Esophagus muscularis mucosa (tissue), 4 donors: Measurements from ENCODE around the gene LY9. TPM values are rescaled to one million over a fixed set of nuclear protein-coding genes. Genes with fewer than 3 reads are reported as not detected.

Source experiments
- DNase-seq: peaks from one replicate; pipeline ENCODE4 v3.0.0-alpha.2; 2017; ENCODE audit errors: extremely low spot score
- H3K27ac ChIP-seq, 4 donors: fragments of 200-600 bp; sonication (generic); replicated peaks in 1 of 4; 1 replicate in 3 of 4; 2 replicates in 1 of 4; pipeline ENCODE4 v1.5.1; 2016 to 2019; ENCODE audit warnings: mild to moderate bottlenecking in 1 of 4
- H3K27me3 ChIP-seq, 4 donors: fragments of 200-600 bp; sonication (generic); one replicate each; pipeline versions ENCODE4 v1.5.1 to v1.6.0; 2016 to 2019
- H3K36me3 ChIP-seq, 4 donors: fragments of 200-600 bp; sonication (generic); one replicate each; pipeline ENCODE4 v1.5.1; 2016 to 2019
- H3K4me1 ChIP-seq, 4 donors: fragments of 200-600 bp; sonication (generic); one replicate each; pipeline ENCODE4 v1.5.1; 2016 to 2019
- H3K4me3 ChIP-seq, 4 donors: fragments of 200-600 bp; sonication (generic); 1 replicate in 2 of 4; 2 replicates in 2 of 4; pipeline ENCODE4 v1.5.1; 2016 to 2019; ENCODE audit warnings: mild to moderate bottlenecking in 4 of 4, moderate library complexity in 1 of 4
- H3K9me3 ChIP-seq, 4 donors: fragments of 200-600 bp; sonication (generic); 1 replicate in 3 of 4; 2 replicates in 1 of 4; pipeline ENCODE4 v1.5.1; 2016 to 2019
- EP300 ChIP-seq: sonication (generic); formaldehyde crosslinking; IDR thresholded peaks from one replicate; pipeline ENCODE4 v1.6.1; 2017; ENCODE audit warnings: antibody characterized with exemption
- POLR2A ChIP-seq: fragments of 450-650 bp; IDR thresholded peaks from one replicate; pipeline ENCODE4 v1.6.1; 2017; ENCODE audit warnings: antibody characterized with exemption, moderate library complexity, mild to moderate bottlenecking, low read depth
- POLR2AphosphoS5 ChIP-seq, 2 donors: sonication (generic); formaldehyde crosslinking; IDR thresholded peaks; one replicate each; pipeline ENCODE4 v1.6.1; 2017; ENCODE audit warnings: antibody characterized with exemption in 2 of 2
- WGBS: methylation state at CpG from one replicate; pipeline ENCODE4 v1.1.5; 2018; 5-methylcytosine and 5-hydroxymethylcytosine counted together
- intact Hi-C: fragments of 100-400 bp; cut with DNase I; formaldehyde crosslinking; loops from one replicate; pipeline ENCODE4 v1.15.1; 2023
- total RNA-seq, 4 donors: library from RNA; depleted of rRNA; stranded (reverse); fragments of >200 nt; gene quantifications; one replicate each; pipeline versions ENCODE4 v1.1.0 to v1.2.1, GENCODE V29; 2016
- TF ChIP-seq, protein P1 (sequence below), 3 experiments: fragments of 200-600 bp in 2 of 3; fragments of 450-650 bp in 1 of 3; sonication (generic) in 2 of 3; IDR thresholded peaks; one replicate each; pipeline ENCODE4 v1.5.1; 2017 to 2019; ENCODE audit warnings: antibody characterized with exemption in 3 of 3, mild to moderate bottlenecking in 2 of 3, moderate library complexity in 1 of 3

LY9 gene
- total RNA-seq, 4 donors from 2014 or later: 0.26 to 0.66 TPM; not detected in 2

DNA sequence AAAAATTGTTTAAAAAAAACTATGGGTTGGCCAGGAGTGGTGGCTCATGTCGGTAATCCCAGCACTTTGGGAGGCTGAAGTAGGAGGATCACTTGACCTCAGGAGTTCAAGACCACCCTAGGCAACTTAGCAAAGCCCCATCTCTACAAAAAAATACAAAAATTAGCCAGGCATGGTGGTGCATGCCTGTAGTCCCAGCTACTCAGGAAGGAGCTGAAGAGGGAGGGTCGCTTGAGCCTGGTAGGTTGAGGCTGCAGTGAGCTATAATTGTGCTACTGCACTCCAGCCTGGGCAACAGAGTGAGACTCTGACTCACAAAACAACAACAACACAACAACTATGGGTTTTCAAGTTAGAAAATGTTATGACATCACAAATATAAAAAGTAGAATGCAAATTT, 40.5 kb upstream of the LY9 start:
- intact Hi-C loops: no loop called here
- H3K4me1 ChIP-seq: no peaks in the 10 kb centered on the region

DNA sequence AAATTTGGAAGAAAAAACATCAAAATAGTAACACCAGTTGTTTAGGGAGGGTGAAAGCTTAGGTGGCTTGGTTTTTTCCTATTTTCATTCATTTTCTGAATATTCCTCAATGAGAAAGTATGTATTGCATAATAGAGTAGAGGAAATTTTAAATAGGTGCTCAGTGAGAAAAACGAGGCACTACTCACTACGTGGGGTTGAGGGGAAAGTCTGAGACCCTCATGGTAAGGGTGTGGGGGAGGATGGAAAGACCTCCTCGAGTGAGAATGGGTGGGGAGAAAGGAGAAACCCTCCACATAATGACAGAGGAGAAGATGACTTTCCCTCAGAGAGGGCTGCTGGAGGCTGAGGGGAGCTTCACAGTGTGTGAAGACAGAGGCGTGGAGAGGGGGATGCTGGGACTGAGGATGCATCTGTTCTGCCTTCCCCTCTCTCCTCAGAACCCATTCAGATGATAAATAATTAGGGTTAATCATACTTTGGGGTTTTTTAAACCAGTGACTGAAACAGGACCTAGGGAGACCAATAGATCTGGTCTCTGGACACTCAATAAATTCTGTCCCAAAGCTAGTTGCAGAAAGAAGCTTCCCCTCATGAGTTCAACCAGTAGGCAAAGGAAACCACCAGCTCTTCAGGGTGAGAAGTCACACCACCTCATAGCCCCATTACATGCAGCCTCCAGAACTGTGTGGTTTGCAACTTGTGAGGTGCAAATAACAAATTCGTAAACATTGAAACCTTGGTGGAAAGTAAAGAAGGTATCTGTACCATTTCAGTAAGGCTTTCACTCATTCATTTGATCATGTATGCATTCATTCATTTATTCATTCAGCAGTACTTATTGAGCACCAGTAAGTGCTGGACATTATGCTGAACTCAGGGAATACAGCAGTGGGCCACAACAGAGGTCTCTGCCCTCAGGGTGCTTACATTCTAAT, 39.8 kb upstream of the LY9 start:
- no peak for TF ChIP-seq POLR2A
- intact Hi-C loops: no loop called here
- 66% methylated on average over 5 of the region's 5 CpGs for WGBS
- Histone ChIP-seq H3K36me3 (no peaks in the 10 kb centered on the region), H3K27ac (no peak overlapping the region), H3K4me3 (no peak overlapping the region), H3K9me3 (no peaks in the 10 kb centered on the region), H3K27me3 (peaks cover 0 to 6% (median 0%) of the 10 kb centered on the region in 4 donors), H3K4me1 (no peaks in the 10 kb centered on the region)
- DNase-seq: no peak

More for the DNA sequence above, 40.5 kb upstream of the LY9 start:
- H3K4me3 ChIP-seq: no peak overlapping the region
- H3K9me3 ChIP-seq: no peaks in the 10 kb centered on the region
- 83% methylated on average over 2 of the region's 2 CpGs for whole genome bisulfite sequencing
- no peak for DNase-seq
- no peaks in the 10 kb centered on the region for H3K36me3 ChIP-seq
- TF ChIP-seq, protein P1, sequence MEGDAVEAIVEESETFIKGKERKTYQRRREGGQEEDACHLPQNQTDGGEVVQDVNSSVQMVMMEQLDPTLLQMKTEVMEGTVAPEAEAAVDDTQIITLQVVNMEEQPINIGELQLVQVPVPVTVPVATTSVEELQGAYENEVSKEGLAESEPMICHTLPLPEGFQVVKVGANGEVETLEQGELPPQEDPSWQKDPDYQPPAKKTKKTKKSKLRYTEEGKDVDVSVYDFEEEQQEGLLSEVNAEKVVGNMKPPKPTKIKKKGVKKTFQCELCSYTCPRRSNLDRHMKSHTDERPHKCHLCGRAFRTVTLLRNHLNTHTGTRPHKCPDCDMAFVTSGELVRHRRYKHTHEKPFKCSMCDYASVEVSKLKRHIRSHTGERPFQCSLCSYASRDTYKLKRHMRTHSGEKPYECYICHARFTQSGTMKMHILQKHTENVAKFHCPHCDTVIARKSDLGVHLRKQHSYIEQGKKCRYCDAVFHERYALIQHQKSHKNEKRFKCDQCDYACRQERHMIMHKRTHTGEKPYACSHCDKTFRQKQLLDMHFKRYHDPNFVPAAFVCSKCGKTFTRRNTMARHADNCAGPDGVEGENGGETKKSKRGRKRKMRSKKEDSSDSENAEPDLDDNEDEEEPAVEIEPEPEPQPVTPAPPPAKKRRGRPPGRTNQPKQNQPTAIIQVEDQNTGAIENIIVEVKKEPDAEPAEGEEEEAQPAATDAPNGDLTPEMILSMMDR (IDR thresholded peaks at IDR 0.05): no peak
- TF ChIP-seq POLR2AphosphoS5 (IDR thresholded peaks at IDR 0.05) (no peak), POLR2A (no peak), EP300 (no peak)
- no peak overlapping the region for H3K27ac ChIP-seq
- H3K27me3 ChIP-seq: peaks cover 0 to 13% (median 0%) of the 10 kb centered on the region in 4 donors

DNA sequence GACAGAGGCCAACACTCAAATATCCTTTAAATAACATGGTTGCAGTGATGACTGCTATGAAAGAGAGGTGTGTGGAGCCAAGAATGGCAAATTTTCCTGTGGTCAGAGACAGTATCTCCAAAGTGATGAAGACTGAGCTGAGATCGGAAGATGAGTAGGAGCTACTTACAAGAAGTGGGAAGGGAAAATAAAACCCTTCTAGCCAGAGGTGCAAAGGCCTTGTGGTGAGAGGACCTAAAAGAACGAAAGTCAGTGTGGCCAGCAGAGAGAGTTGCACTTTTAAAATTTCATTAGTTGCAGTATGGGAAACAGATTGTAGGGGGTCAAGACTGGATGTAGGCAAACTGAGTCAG, 39.1 kb upstream of the LY9 start:
- intact Hi-C loops: no loop called here
- DNase-seq: no peak
- Histone ChIP-seq H3K27ac (no peak overlapping the region), H3K4me3 (no peak overlapping the region), H3K36me3 (no peaks in the 10 kb centered on the region), H3K9me3 (no peaks in the 10 kb centered on the region), H3K4me1 (no peaks in the 10 kb centered on the region), H3K27me3 (peaks cover 0 to 6% (median 0%) of the 10 kb centered on the region in 4 donors)
- 76% methylated on average over 2 of the region's 2 CpGs for WGBS
- TF ChIP-seq, protein P1 (IDR thresholded peaks at IDR 0.05): no peak
- TF ChIP-seq EP300 (no peak), POLR2A (no peak), POLR2AphosphoS5 (IDR thresholded peaks at IDR 0.05) (no peak)

DNA sequence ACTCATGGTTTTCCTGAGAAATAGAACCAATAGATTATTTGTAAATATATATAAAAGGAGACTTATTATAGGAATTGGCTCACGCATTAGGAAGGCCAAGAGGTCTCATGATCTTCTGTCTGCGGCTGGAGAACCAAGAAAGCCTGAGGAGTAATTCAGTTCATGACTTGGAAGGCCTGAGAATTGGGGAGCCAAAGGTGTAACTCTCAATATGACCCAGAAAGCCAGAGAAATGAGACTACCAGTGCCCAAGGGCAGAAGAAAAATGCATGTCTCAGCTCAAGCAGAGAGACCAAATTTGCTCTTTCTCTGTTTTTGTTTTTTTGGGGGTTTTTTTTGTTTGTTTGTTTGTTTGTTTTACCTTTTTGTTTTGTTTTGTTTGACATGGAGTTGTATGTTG, 37.5 kb upstream of the LY9 start:
- no peaks in the 10 kb centered on the region for H3K9me3 ChIP-seq
- intact Hi-C loops: no loop called here

DNA sequence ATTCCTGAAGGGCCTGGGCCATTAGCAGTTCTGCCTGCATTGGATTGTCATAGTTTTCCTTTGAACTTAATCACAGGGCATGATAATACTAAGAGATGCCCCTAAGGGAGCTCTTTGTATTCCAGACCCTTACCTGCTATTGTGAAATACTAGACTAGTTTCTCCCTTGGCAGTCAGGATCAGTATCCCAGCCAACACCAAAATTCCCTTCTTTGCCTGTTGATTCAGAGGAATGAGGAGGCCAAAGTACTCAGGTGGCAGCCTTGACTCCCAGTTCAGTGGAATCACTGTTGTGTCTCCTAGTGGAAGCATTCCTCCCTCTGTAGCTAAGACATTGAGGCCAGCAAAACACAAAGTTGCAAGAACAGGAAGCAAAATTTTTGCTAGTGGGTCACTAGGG, 36.2 kb upstream of the LY9 start:
- Histone ChIP-seq H3K36me3 (no peaks in the 10 kb centered on the region), H3K27ac (no peak overlapping the region), H3K4me1 (no peaks in the 10 kb centered on the region), H3K9me3 (no peaks in the 10 kb centered on the region), H3K4me3 (no peak overlapping the region), H3K27me3 (no peaks in the 10 kb centered on the region)
- intact Hi-C loops: no loop called here
- TF ChIP-seq POLR2A (no peak), POLR2AphosphoS5 (IDR thresholded peaks at IDR 0.05) (no peak), EP300 (no peak)
- TF ChIP-seq, protein P1 (IDR thresholded peaks at IDR 0.05): no peak
- DNase-seq: no peak

More for the DNA sequence above, 37.5 kb upstream of the LY9 start:
- H3K27ac ChIP-seq: no peak overlapping the region
- no peak for DNase-seq
- 85% methylated on average over 2 of the region's 2 CpGs for WGBS
- no peaks in the 10 kb centered on the region for H3K4me1 ChIP-seq
- no peaks in the 10 kb centered on the region for H3K27me3 ChIP-seq
- H3K36me3 ChIP-seq: no peaks in the 10 kb centered on the region
- no peak overlapping the region for H3K4me3 ChIP-seq
- TF ChIP-seq, protein P1 (IDR thresholded peaks at IDR 0.05): no peak
- no peak for TF ChIP-seq EP300
- no peak for TF ChIP-seq POLR2AphosphoS5 (IDR thresholded peaks at IDR 0.05)
- TF ChIP-seq POLR2A: no peak
